ENCODE results near the gene EMP1. TPM values are rescaled to one million over a fixed set of nuclear protein-coding genes. Genes with fewer than 3 reads are reported as not detected.

EMP1 gene
- total RNA-seq, 1 donor from 2014 or later, result 19.0 TPM

DNA sequence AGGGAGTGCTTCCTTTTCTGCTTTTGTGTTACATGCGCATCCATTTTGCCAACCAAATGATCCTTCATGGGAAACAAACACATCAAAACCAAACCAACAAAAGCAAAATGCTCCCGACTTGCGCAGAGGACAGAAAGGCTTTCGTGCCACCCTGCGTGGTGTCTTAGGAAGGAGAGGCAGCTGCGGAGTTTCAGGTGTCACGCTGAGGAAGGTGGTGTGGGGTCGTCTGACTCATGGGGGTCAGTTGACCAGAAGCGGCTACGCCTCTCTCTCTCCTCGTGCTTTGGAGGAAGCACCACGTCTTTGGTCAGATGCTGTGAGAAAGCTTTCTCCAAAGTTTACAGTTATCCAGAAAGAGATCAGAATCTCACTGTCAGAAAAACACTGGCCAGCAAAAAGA is 7.9 kb downstream of the EMP1 start:
- TF ChIP-seq, protein P1, sequence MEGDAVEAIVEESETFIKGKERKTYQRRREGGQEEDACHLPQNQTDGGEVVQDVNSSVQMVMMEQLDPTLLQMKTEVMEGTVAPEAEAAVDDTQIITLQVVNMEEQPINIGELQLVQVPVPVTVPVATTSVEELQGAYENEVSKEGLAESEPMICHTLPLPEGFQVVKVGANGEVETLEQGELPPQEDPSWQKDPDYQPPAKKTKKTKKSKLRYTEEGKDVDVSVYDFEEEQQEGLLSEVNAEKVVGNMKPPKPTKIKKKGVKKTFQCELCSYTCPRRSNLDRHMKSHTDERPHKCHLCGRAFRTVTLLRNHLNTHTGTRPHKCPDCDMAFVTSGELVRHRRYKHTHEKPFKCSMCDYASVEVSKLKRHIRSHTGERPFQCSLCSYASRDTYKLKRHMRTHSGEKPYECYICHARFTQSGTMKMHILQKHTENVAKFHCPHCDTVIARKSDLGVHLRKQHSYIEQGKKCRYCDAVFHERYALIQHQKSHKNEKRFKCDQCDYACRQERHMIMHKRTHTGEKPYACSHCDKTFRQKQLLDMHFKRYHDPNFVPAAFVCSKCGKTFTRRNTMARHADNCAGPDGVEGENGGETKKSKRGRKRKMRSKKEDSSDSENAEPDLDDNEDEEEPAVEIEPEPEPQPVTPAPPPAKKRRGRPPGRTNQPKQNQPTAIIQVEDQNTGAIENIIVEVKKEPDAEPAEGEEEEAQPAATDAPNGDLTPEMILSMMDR (IDR thresholded peaks at IDR 0.05; ENCODE audit: unreplicated experiment), result no peak
- Mint-ChIP-seq H3K27ac (peak overlapping the region; percentile 31), H3K9me3 (no peaks in the 10 kb centered on the region), H3K27me3 (ENCODE audit: low read depth) (no peaks in the 10 kb centered on the region), H3K4me1 (peaks cover 61% of the 10 kb centered on the region), H3K36me3 (no peaks in the 10 kb centered on the region), H3K4me3 (no peak overlapping the region)
- DNase-seq (ENCODE audit: low spot score in 2 of 2, unreplicated experiment in 2 of 2), result no peak

DNA sequence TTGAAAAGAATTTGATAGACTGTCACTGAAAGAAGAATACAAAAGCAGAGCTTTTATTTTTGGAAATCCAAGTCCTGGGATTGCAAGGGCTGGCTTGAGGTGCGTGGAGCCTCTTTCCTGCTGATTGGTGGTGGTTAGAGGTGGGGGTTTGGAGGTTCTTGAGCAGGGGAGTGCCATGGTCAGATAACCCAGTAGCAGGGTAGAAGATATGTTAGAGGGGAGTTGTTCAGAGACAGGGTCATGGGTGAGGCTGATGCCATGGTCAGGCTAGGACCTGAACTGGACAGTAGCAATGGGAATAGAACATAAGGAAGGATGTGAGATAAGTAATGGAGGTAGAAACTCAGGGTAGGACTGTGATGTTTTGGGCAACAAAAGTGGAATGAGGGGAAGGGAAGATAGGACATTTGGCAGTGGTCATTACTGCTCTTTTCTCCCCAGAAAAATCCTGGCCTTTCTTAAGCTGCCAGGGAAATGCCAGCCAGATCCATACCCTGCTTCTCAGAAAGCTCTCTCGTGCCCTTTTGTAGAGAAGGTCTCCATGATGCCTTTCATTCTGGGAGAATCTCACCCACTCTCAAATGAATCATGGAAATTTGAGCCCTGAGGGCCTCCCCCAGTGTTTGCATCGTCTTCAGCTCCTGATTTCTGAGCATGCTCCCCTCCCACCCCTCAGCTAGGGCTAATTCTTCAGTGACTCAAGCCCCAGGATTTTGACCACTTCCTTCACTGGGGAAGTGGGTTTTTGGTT is 9.5 kb downstream of the EMP1 start:
- H3K4me3 Mint-ChIP-seq, result no peak overlapping the region
- TF ChIP-seq, protein P1 (IDR thresholded peaks at IDR 0.05; ENCODE audit: unreplicated experiment), result no peak
- no peaks in the 10 kb centered on the region for H3K36me3 Mint-ChIP-seq
- DNase-seq (ENCODE audit: low spot score in 2 of 2, unreplicated experiment in 2 of 2), result no peak
- H3K4me1 Mint-ChIP-seq, result peaks cover 70% of the 10 kb centered on the region
- no peaks in the 10 kb centered on the region for H3K9me3 Mint-ChIP-seq
- peak overlapping the region; percentile 44 for H3K27ac Mint-ChIP-seq
- no peaks in the 10 kb centered on the region for H3K27me3 Mint-ChIP-seq (ENCODE audit: low read depth)

DNA sequence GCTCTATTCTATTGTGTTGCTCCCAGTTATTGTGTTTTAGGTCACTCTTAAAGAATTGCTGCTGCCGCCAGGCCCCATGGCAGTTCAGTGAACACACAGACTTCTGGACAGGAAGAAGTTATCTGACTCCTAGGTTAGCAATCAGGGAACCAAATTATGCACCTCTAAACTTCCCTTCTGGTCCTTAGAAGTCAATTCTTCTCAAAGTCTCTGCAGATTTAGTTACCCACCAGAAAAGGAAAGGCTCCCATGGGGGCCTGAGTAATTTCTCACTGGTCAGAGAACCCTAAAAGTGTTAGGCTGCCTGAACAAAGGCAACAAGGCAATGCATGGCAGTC is 10.0 kb downstream of the EMP1 start:
- no peaks in the 10 kb centered on the region for H3K27me3 Mint-ChIP-seq (ENCODE audit: low read depth)
- H3K27ac Mint-ChIP-seq, result peak overlapping the region; percentile 44
- TF ChIP-seq, protein P1 (IDR thresholded peaks at IDR 0.05; ENCODE audit: unreplicated experiment), result no peak
- no peaks in the 10 kb centered on the region for H3K36me3 Mint-ChIP-seq
- no peaks in the 10 kb centered on the region for H3K9me3 Mint-ChIP-seq
- no peak for DNase-seq (ENCODE audit: low spot score in 2 of 2, unreplicated experiment in 2 of 2)
- peaks cover 72% of the 10 kb centered on the region for H3K4me1 Mint-ChIP-seq
- no peak overlapping the region for H3K4me3 Mint-ChIP-seq

DNA sequence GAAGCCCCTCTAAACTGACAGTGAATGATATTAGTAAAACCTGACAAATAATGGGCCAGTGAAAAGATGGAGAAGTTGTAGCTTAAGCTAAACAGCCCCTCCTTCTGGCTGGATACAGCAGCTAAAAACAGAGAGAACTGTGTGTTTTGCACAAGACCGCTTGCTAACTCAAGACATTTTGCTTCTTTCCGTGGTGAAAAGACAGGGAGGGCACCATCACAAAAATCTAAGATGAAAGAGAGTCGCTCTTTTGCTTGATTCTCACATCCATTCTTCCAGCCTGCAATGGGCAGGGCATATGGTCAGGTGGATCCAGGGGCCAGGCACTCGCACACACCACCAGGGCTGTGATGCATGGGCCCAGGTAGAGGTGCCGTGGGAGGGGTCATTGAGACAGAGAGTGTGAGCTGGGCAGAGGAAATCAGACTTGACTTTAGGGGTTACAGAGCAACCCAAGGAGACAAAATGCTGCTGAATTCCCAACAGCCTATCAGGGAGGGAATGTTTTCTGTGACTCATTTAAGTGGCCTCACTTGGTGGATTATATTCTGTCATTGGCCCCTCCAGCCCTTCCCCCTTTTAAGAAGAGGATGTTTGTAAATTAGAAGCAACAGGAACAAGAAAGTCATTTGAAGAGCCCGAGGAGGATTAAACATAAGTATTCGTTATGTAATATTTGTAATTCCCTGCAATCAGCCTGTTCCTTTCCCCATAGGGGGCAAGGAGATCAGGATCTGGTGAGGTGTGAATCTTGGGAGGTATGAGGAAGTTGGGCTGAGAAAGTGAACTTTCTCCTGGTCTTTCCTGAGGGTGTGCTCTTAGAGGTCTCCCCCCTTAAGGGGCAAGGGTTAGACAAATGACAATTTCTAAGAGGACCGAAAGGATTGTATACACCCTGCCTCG is 12.3 kb downstream of the EMP1 start:
- Mint-ChIP-seq H3K4me1 (peaks cover 65% of the 10 kb centered on the region), H3K4me3 (no peak overlapping the region), H3K27me3 (ENCODE audit: low read depth) (no peaks in the 10 kb centered on the region), H3K9me3 (no peaks in the 10 kb centered on the region), H3K27ac (peak overlapping the region; percentile 5), H3K36me3 (no peaks in the 10 kb centered on the region)
- TF ChIP-seq, protein P1 (IDR thresholded peaks at IDR 0.05; ENCODE audit: unreplicated experiment), result no peak
- no peak for DNase-seq (ENCODE audit: low spot score in 2 of 2, unreplicated experiment in 2 of 2)

DNA sequence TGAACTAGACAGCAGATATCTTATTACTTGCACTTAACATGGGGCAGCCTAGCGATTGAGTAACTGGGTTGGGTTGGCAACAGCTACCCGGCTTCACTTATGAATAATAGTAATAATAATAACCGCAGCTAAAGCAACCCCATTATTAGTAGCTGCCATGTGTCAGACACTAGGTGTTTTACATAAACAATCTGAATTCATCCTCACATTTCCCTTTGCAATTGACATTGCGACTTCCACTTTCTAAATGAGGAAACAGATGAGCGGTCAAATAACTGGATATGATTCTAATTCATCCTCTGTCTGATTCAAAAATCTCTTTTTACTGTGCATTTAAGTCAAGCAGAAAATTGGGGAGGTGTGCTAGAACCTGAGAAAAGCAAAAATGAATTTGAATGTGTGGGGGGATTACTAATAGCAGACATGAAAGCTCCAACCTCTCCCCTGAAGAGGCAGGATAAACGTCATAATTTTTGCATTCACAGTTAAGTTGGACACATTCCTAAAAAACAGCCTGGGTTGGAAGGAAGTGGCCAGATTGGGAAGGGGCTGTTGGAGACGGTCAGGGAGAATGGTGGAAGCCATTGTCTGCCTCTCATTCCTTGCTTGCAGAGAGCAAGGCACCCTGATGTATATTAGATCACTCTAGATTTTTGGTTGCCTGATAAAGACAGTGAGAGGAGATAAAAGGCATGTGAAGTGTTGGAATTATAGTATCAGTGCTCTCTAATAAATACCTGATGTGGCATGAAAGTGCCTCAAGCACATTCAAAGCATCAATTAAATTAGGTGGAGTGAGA is 13.1 kb downstream of the EMP1 start:
- H3K27me3 Mint-ChIP-seq (ENCODE audit: low read depth), result no peaks in the 10 kb centered on the region
- DNase-seq (ENCODE audit: low spot score in 2 of 2, unreplicated experiment in 2 of 2), result no peak
- TF ChIP-seq, protein P1 (IDR thresholded peaks at IDR 0.05; ENCODE audit: unreplicated experiment), result no peak
- H3K36me3 Mint-ChIP-seq, result no peaks in the 10 kb centered on the region
- no peak overlapping the region for H3K4me3 Mint-ChIP-seq
- H3K9me3 Mint-ChIP-seq, result no peaks in the 10 kb centered on the region
- no peak overlapping the region for H3K27ac Mint-ChIP-seq
- peaks cover 56% of the 10 kb centered on the region for H3K4me1 Mint-ChIP-seq

Measured in mesothelial cell of epicardium (in vitro differentiated cells).